DMS153 treated with DMSO at 0.1 percent for 48 hours (cell line): Measurements from ENCODE around the gene OVOL1.

ENCODE experiments used
- DNase-seq: peaks from one replicate; lab custom pipeline; 2025; ENCODE audit not compliant: unreplicated experiment; lab: John Stamatoyannopoulos, UW

Gene OVOL1

GRCh38 chr11:65777821-65778361 lies 9.0 kb upstream of the OVOL1 start:
- no peak for DNase-seq

GRCh38 chr11:65778431-65778900 lies 8.4 kb upstream of the OVOL1 start:
- no peak for DNase-seq

- DNase-seq, result no peak
These were observed 7.8 kb upstream of the OVOL1 start for GRCh38 chr11:65778901-65779668.

- DNase-seq, result no peak
These were observed 7.3 kb upstream of the OVOL1 start for GRCh38 chr11:65779669-65779918.

- DNase-seq, result peak; percentile 73
These were observed 6.7 kb upstream of the OVOL1 start for GRCh38 chr11:65779919-65780769.

GRCh38 chr11:65780770-65781151 lies 6.1 kb upstream of the OVOL1 start, which contains the start of gene AP5B1:
Gene AP5B1 (minus strand): TSS chr11:65780976. CDS start chr11:65780591, 385 bp downstream.
- DNase-seq, result peak; percentile 1

GRCh38 chr11:65781152-65781961 lies 5.5 kb upstream of the OVOL1 start:
- no peak for DNase-seq

- no peak for DNase-seq
These were observed 4.7 kb upstream of the OVOL1 start for GRCh38 chr11:65781962-65782815.

- DNase-seq, result no peak
These were observed 4.0 kb upstream of the OVOL1 start for GRCh38 chr11:65782816-65783228.

GRCh38 chr11:65785319-65786007 lies 1.4 kb upstream of the OVOL1 start:
- no peak for DNase-seq

GRCh38 chr11:65786008-65786785 lies 666 bp upstream of the OVOL1 start:
- no peak for DNase-seq

- no peak for DNase-seq
These were observed 1.1 kb downstream of the OVOL1 start for GRCh38 chr11:65787649-65788622.

GRCh38 chr11:65788821-65789220 lies 2.0 kb downstream of the OVOL1 start:
- no peak for DNase-seq

- no peak for DNase-seq
These were observed 2.6 kb downstream of the OVOL1 start for GRCh38 chr11:65789230-65790103.

- no peak for DNase-seq
These were observed 3.4 kb downstream of the OVOL1 start for GRCh38 chr11:65790104-65790901.
